ENCODE measurements around the gene IL32.

Gene IL32

DNA sequence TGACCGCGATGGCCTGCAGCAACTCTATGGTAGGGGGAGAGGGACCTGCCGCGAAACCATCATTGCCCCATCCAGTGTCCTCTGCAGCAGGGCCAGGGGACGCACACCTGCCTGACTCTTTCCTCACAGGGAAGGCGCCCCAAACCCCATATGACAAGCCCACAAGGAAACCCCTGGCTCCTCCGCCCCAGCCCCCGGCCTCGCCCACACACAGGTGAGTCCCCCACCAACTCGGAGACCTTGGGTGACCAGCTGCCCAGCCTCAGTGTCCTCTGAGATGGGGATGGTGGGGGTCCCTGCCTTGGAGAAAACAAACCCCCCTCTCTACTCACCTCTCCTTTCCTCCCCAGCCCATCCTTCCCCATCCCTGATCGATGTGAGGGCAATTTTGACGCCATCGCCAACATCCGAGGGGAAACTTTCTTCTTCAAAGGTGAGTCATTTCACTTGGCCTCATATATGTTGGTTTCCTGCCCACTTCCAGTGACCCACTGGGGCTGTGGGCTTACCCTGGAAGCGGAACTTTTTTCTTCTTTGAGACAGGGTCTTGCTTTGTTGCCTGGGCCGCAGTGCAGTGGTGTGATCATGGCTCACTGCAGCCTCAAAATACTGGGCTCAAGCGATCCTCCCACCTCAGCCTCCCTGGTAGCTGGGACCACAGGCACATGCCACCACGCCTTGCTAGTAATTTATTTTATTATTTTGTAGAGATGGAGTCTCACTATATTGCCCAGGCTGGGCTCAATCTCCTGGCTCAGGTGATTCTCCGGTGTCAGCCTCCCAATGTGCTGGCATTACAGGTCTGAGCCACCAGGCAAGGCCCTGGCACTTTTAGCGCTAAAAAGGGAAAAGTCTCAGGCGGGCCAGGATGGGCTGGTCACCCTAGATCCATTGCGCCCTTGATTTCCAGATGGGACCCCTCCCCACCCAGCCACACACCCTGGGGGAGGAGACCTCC, 8.0 kb upstream of the IL32 start:
- H3K79me2 ChIP-seq (ENCODE audit: low read length) = no peaks in the 10 kb centered on the region
- peak overlapping the region; percentile 99; the same call in 1 of the 2 replicates for H3K4me2 ChIP-seq (ENCODE audit: low read depth, low read length)
- H3K4me3 ChIP-seq (ENCODE audit: low read length) = no peak overlapping the region
- H3K9me3 ChIP-seq (replicated peaks; ENCODE audit: insufficient read depth, low read length) = no peaks in the 10 kb centered on the region
- no peak overlapping the region for H3K9ac ChIP-seq (ENCODE audit: low read length)
- no peaks in the 10 kb centered on the region for H4K20me1 ChIP-seq (ENCODE audit: insufficient read depth, low read length)
- no peaks in the 10 kb centered on the region for H3K9me2 ChIP-seq (replicated peaks; ENCODE audit: insufficient read depth, low read length)
- H3K27me3 ChIP-seq (replicated peaks; ENCODE audit: insufficient read depth, low read length) = peaks cover 61% of the 10 kb centered on the region
- H3F3A ChIP-seq (ENCODE audit: insufficient read depth, low read length) = no peaks in the 10 kb centered on the region
- no peak for DNase-seq
- no peaks in the 10 kb centered on the region for H3K36me3 ChIP-seq (replicated peaks; ENCODE audit: insufficient read depth, low read length)
- peaks cover 3% of the 10 kb centered on the region; the same call in 1 of the 2 replicates for H3K4me1 ChIP-seq (ENCODE audit: low read length)
- H2AFZ ChIP-seq (ENCODE audit: low read length) = no peak overlapping the region
- H3K27ac ChIP-seq (ENCODE audit: low read length) = no peak overlapping the region
- no peak for TF ChIP-seq EZH2 (optimal IDR thresholded peaks at IDR 0.05; ENCODE audit: low read depth, low read length)
- TF ChIP-seq, protein P1, sequence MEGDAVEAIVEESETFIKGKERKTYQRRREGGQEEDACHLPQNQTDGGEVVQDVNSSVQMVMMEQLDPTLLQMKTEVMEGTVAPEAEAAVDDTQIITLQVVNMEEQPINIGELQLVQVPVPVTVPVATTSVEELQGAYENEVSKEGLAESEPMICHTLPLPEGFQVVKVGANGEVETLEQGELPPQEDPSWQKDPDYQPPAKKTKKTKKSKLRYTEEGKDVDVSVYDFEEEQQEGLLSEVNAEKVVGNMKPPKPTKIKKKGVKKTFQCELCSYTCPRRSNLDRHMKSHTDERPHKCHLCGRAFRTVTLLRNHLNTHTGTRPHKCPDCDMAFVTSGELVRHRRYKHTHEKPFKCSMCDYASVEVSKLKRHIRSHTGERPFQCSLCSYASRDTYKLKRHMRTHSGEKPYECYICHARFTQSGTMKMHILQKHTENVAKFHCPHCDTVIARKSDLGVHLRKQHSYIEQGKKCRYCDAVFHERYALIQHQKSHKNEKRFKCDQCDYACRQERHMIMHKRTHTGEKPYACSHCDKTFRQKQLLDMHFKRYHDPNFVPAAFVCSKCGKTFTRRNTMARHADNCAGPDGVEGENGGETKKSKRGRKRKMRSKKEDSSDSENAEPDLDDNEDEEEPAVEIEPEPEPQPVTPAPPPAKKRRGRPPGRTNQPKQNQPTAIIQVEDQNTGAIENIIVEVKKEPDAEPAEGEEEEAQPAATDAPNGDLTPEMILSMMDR (IDR thresholded peaks at IDR 0.05; ENCODE audit: low read length) = no peak
- no peak for TF ChIP-seq EZH2phosphoT487 (IDR thresholded peaks at IDR 0.05; ENCODE audit: low read length)

DNA sequence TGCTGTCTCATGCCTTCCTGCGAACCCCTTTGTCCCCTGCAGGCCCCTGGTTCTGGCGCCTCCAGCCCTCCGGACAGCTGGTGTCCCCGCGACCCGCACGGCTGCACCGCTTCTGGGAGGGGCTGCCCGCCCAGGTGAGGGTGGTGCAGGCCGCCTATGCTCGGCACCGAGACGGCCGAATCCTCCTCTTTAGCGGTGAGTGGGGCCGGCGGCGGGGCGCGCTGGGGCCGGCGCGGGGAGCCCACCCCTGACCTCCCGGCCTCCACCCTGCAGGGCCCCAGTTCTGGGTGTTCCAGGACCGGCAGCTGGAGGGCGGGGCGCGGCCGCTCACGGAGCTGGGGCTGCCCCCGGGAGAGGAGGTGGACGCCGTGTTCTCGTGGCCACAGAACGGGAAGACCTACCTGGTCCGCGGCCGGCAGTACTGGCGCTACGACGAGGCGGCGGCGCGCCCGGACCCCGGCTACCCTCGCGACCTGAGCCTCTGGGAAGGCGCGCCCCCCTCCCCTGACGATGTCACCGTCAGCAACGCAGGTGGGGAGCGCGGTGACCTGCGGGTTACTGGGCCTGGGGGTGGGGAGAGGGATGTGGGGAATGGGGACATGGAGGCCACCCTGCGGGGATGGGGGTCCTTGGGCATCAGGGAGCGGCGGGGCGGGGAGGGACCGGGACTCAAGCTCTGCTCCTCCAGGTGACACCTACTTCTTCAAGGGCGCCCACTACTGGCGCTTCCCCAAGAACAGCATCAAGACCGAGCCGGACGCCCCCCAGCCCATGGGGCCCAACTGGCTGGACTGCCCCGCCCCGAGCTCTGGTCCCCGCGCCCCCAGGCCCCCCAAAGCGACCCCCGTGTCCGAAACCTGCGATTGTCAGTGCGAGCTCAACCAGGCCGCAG, 7.1 kb upstream of the IL32 start:
- Histone ChIP-seq H3K4me3 (ENCODE audit: low read length) (peak overlapping the region; percentile 96), H3K4me2 (ENCODE audit: low read depth, low read length) (peak overlapping the region; percentile 99), H3K27me3 (replicated peaks; ENCODE audit: insufficient read depth, low read length) (peaks cover 70% of the 10 kb centered on the region), H3K27ac (ENCODE audit: low read length) (no peak overlapping the region), H3K36me3 (replicated peaks; ENCODE audit: insufficient read depth, low read length) (no peaks in the 10 kb centered on the region), H3K9me2 (replicated peaks; ENCODE audit: insufficient read depth, low read length) (no peaks in the 10 kb centered on the region), H2AFZ (ENCODE audit: low read length) (peak overlapping the region; percentile 98), H3K79me2 (ENCODE audit: low read length) (no peaks in the 10 kb centered on the region), H3K9me3 (replicated peaks; ENCODE audit: insufficient read depth, low read length) (no peaks in the 10 kb centered on the region), H3F3A (ENCODE audit: insufficient read depth, low read length) (no peaks in the 10 kb centered on the region), H4K20me1 (ENCODE audit: insufficient read depth, low read length) (no peaks in the 10 kb centered on the region), H3K4me1 (ENCODE audit: low read length) (peaks cover 3% of the 10 kb centered on the region; the same call in 1 of the 2 replicates), H3K9ac (ENCODE audit: low read length) (peak overlapping the region; percentile 84)
- peak; percentile 54 for DNase-seq
- TF ChIP-seq EZH2phosphoT487 (IDR thresholded peaks at IDR 0.05; ENCODE audit: low read length) (no peak), EZH2 (optimal IDR thresholded peaks at IDR 0.05; ENCODE audit: low read depth, low read length) (no peak)
- TF ChIP-seq, protein P1 (IDR thresholded peaks at IDR 0.05; ENCODE audit: low read length) = no peak

DNA sequence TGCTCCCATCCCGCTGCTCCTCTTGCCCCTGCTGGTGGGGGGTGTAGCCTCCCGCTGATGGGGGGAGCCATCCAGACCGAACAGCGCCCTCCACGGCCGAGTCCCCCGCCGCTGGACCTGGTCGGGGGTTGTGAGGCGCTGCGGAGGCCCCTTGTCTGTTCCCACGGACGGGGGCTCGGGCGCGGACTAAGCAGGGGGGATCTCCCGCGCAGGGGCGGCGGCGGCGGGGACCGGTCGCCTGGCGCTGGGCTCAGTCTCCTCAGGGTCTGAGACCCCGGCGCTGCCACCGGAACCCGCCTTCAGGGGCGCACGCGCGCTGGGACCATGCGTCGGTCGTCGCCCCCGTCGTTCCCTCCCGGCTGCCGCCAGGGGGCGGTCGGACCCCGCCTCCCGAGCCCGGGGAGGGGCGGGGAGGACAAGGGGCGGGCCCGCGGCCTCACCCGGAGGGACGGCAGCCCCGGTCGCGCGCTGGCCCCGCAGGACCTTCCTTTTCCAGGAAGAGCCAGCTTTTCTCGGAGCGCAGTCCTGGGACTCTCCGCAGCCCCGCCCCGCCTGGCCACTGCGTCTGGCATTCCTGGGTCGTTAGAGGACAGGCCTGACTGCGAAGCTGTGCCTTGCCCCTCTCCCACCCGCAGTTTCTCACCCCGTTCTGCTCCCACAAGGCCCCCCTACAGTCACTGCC, 6.3 kb upstream of the IL32 start:
- no peak for TF ChIP-seq EZH2 (optimal IDR thresholded peaks at IDR 0.05; ENCODE audit: low read depth, low read length)
- no peak for TF ChIP-seq EZH2phosphoT487 (IDR thresholded peaks at IDR 0.05; ENCODE audit: low read length)
- TF ChIP-seq, protein P1 (IDR thresholded peaks at IDR 0.05; ENCODE audit: low read length) = peak; percentile 79
- Histone ChIP-seq H3K36me3 (replicated peaks; ENCODE audit: insufficient read depth, low read length) (no peaks in the 10 kb centered on the region), H2AFZ (ENCODE audit: low read length) (peak overlapping the region; percentile 98), H3K9ac (ENCODE audit: low read length) (peak overlapping the region; percentile 84), H3K9me2 (replicated peaks; ENCODE audit: insufficient read depth, low read length) (no peaks in the 10 kb centered on the region), H3K4me2 (ENCODE audit: low read depth, low read length) (peak overlapping the region; percentile 99), H3K4me1 (ENCODE audit: low read length) (peaks cover 3% of the 10 kb centered on the region; the same call in 1 of the 2 replicates), H3K79me2 (ENCODE audit: low read length) (no peaks in the 10 kb centered on the region), H3K27ac (ENCODE audit: low read length) (no peak overlapping the region), H3K4me3 (ENCODE audit: low read length) (peak overlapping the region; percentile 96), H3F3A (ENCODE audit: insufficient read depth, low read length) (no peaks in the 10 kb centered on the region), H4K20me1 (ENCODE audit: insufficient read depth, low read length) (no peaks in the 10 kb centered on the region), H3K9me3 (replicated peaks; ENCODE audit: insufficient read depth, low read length) (no peaks in the 10 kb centered on the region), H3K27me3 (replicated peaks; ENCODE audit: insufficient read depth, low read length) (peaks cover 73% of the 10 kb centered on the region)
- peak; percentile 79 for DNase-seq
